Measurements from ENCODE around the gene VTCN1. TPM values are rescaled to one million over a fixed set of nuclear protein-coding genes. Genes with fewer than 3 reads are reported as not detected.

The VTCN1 gene
- total RNA-seq, 1 experiment from 2014 or later, result 0.52 TPM

GRCh38 chr1:117229217-117229616 is 18.5 kb upstream of the VTCN1 start:
- no peaks in the 10 kb centered on the region for H3K9me3 ChIP-seq
- Mint-ChIP-seq H3K4me1 (ENCODE audit: low read depth, unreplicated experiment) (no peaks in the 10 kb centered on the region), H3K9me3 (ENCODE audit: unreplicated experiment) (no peaks in the 10 kb centered on the region), H3K27ac (ENCODE audit: unreplicated experiment) (no peak overlapping the region), H3K27me3 (ENCODE audit: insufficient read depth, unreplicated experiment) (no peaks in the 10 kb centered on the region), H3K36me3 (ENCODE audit: insufficient read depth, unreplicated experiment) (no peaks in the 10 kb centered on the region), H3K4me3 (ENCODE audit: unreplicated experiment) (no peak overlapping the region)
- H3K4me3 ChIP-seq (ENCODE audit: low read depth, low read length), result no peak overlapping the region
- intact Hi-C loops (cut with micrococcal nuclease; ENCODE audit: unreplicated experiment), result no loop called here
- DNase-seq, result no peak
- no peaks in the 10 kb centered on the region for H3K36me3 ChIP-seq (ENCODE audit: control insufficient read depth, insufficient read depth, low read length)
- ChIA-PET POLR2A (no interaction called here), CTCF (interaction anchor here (0.6 kb wide), 1 partner anchor 136 kb away, joined by 5 read pairs; no protein-coding TSS in a partner anchor)
- no peaks in the 10 kb centered on the region for H3K27me3 ChIP-seq (replicated peaks; ENCODE audit: control insufficient read depth, insufficient read depth, low read length)
- no peaks in the 10 kb centered on the region for H3K4me1 ChIP-seq
- no TSS peak for BruUV-seq (replicated peaks)
- TF ChIP-seq CTCF (IDR thresholded peaks at IDR 0.05; ENCODE audit: insufficient read depth in 1 of 2, low read depth in 1 of 2, low read length in 1 of 2, severe bottlenecking in 1 of 2, unreplicated experiment in 1 of 2), result no peak

- CTCF ChIA-PET, result no interaction called here
- DNase-seq, result no peak
Observed at GRCh38 chr1:117225931-117226330, 15.2 kb upstream of the VTCN1 start.

GRCh38 chr1:117216718-117217117 is 6.0 kb upstream of the VTCN1 start:
- ChIA-PET CTCF (no interaction called here), POLR2A (no interaction called here)
- DNase-seq, result no peak
- Histone ChIP-seq H3K27me3 (replicated peaks; ENCODE audit: control insufficient read depth, insufficient read depth, low read length) (no peaks in the 10 kb centered on the region), H3K9me3 (no peaks in the 10 kb centered on the region), H3K4me3 (ENCODE audit: low read depth, low read length) (no peak overlapping the region), H3K36me3 (ENCODE audit: control insufficient read depth, insufficient read depth, low read length) (no peaks in the 10 kb centered on the region), H3K4me1 (no peaks in the 10 kb centered on the region)
- intact Hi-C loops (cut with micrococcal nuclease; ENCODE audit: unreplicated experiment), result no loop called here
- Mint-ChIP-seq H3K36me3 (ENCODE audit: insufficient read depth, unreplicated experiment) (no peaks in the 10 kb centered on the region), H3K4me1 (ENCODE audit: low read depth, unreplicated experiment) (no peaks in the 10 kb centered on the region), H3K9me3 (ENCODE audit: unreplicated experiment) (no peaks in the 10 kb centered on the region), H3K27me3 (ENCODE audit: insufficient read depth, unreplicated experiment) (no peaks in the 10 kb centered on the region), H3K4me3 (ENCODE audit: unreplicated experiment) (no peak overlapping the region), H3K27ac (ENCODE audit: unreplicated experiment) (no peak overlapping the region)
- TF ChIP-seq CTCF (IDR thresholded peaks at IDR 0.05; ENCODE audit: insufficient read depth in 1 of 2, low read depth in 1 of 2, low read length in 1 of 2, severe bottlenecking in 1 of 2, unreplicated experiment in 1 of 2), result no peak
- BruUV-seq (replicated peaks), result no TSS peak

More at GRCh38 chr1:117225931-117226330, 15.2 kb upstream of the VTCN1 start:
- Mint-ChIP-seq H3K4me3 (ENCODE audit: unreplicated experiment) (no peak overlapping the region), H3K27ac (ENCODE audit: unreplicated experiment) (no peak overlapping the region), H3K36me3 (ENCODE audit: insufficient read depth, unreplicated experiment) (no peaks in the 10 kb centered on the region), H3K27me3 (ENCODE audit: insufficient read depth, unreplicated experiment) (no peaks in the 10 kb centered on the region), H3K4me1 (ENCODE audit: low read depth, unreplicated experiment) (no peaks in the 10 kb centered on the region), H3K9me3 (ENCODE audit: unreplicated experiment) (no peaks in the 10 kb centered on the region)
- POLR2A ChIA-PET, result no interaction called here
- BruUV-seq (replicated peaks), result no TSS peak
- no peaks in the 10 kb centered on the region for H3K36me3 ChIP-seq (ENCODE audit: control insufficient read depth, insufficient read depth, low read length)
- no peaks in the 10 kb centered on the region for H3K4me1 ChIP-seq
- no peak overlapping the region for H3K4me3 ChIP-seq (ENCODE audit: low read depth, low read length)
- TF ChIP-seq CTCF (IDR thresholded peaks at IDR 0.05; ENCODE audit: insufficient read depth in 1 of 2, low read depth in 1 of 2, low read length in 1 of 2, severe bottlenecking in 1 of 2, unreplicated experiment in 1 of 2), result no peak
- intact Hi-C loops (cut with micrococcal nuclease; ENCODE audit: unreplicated experiment), result no loop called here
- no peaks in the 10 kb centered on the region for H3K27me3 ChIP-seq (replicated peaks; ENCODE audit: control insufficient read depth, insufficient read depth, low read length)
- H3K9me3 ChIP-seq, result no peaks in the 10 kb centered on the region
